Upper lobe of right lung (tissue), 1 donor: ENCODE data around the gene SIPA1L3. TPM values are rescaled to one million over a fixed set of nuclear protein-coding genes. Genes with fewer than 3 reads are reported as not detected.

Source experiments
- ATAC-seq: fragments of 200-7000 bp; cut with Tn5 transposase; one replicate; pipeline ENCODE4 v1.9.1; 2020; ENCODE audit warnings: mild to moderate bottlenecking, moderate library complexity
- DNase-seq: peaks from one replicate; pipeline ENCODE4 v3.0.0-alpha.2; 2020
- H3K27ac ChIP-seq: fragments of 200-600 bp; one replicate; pipeline ENCODE4 v1.8.0; 2022
- H3K27me3 ChIP-seq: fragments of 200-600 bp; one replicate; pipeline ENCODE4 v1.8.0; 2022; ENCODE audit warnings: mild to moderate bottlenecking
- H3K36me3 ChIP-seq: fragments of 200-600 bp; one replicate; pipeline ENCODE4 v1.8.0; 2022
- H3K4me1 ChIP-seq: fragments of 200-600 bp; one replicate; pipeline ENCODE4 v1.8.0; 2022
- H3K4me3 ChIP-seq: fragments of 200-600 bp; one replicate; pipeline ENCODE4 v1.8.0; 2022; ENCODE audit warnings: mild to moderate bottlenecking
- H3K9me3 ChIP-seq: fragments of 200-600 bp; one replicate; pipeline ENCODE4 v1.8.0; 2022
- intact Hi-C: fragments of 100-400 bp; cut with DNase I; formaldehyde crosslinking; loops from one replicate; pipeline ENCODE4 v1.11.0; 2022
- total RNA-seq: library from RNA; stranded (reverse); fragmentation: NEBNext Ultra II Directional; extraction: Animal tissue kit (Norgen Biotek cat#: 25700); gene quantifications from one replicate; pipeline ENCODE4 v1.2.1, GENCODE V29; 2021
- TF ChIP-seq, protein P1 (sequence below): fragments of 200-600 bp; IDR thresholded peaks from one replicate; pipeline ENCODE4 v1.8.0; 2022; ENCODE audit warnings: antibody characterized with exemption
- donor health status: DM: no; HTN: yes; CAD: no; lungs with severe emphysema.

Gene SIPA1L3
- total RNA-seq, 1 donor from 2014 or later: 66.3 TPM

DNA sequence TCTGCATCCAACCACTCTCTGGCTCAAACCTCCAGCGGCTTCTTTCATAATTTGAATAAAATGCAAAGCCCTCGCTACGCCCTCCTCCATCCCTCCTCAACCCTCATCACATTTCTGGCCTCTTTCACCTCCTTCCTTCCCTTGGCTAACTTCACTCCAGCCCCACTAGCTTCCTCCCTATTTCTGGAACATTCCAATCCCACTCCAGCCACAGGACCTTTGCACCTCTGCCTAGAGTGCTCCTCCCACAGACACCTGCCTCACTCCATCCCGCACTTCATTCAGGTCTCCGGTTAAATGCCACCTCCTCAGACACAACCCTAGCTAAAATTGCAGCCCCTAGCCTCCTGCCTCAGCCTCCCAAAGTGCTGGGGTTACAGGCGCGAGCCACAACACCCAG, 324.9 kb downstream of the SIPA1L3 start:
- H3K9me3 ChIP-seq: no peaks in the 10 kb centered on the region
- H3K27ac ChIP-seq: no peak overlapping the region
- ATAC-seq: no peak
- peaks cover 33% of the 10 kb centered on the region for H3K27me3 ChIP-seq
- intact Hi-C loops: no loop called here
- no peaks in the 10 kb centered on the region for H3K36me3 ChIP-seq
- no peak overlapping the region for H3K4me3 ChIP-seq
- TF ChIP-seq, protein P1, sequence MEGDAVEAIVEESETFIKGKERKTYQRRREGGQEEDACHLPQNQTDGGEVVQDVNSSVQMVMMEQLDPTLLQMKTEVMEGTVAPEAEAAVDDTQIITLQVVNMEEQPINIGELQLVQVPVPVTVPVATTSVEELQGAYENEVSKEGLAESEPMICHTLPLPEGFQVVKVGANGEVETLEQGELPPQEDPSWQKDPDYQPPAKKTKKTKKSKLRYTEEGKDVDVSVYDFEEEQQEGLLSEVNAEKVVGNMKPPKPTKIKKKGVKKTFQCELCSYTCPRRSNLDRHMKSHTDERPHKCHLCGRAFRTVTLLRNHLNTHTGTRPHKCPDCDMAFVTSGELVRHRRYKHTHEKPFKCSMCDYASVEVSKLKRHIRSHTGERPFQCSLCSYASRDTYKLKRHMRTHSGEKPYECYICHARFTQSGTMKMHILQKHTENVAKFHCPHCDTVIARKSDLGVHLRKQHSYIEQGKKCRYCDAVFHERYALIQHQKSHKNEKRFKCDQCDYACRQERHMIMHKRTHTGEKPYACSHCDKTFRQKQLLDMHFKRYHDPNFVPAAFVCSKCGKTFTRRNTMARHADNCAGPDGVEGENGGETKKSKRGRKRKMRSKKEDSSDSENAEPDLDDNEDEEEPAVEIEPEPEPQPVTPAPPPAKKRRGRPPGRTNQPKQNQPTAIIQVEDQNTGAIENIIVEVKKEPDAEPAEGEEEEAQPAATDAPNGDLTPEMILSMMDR: no peak
- H3K4me1 ChIP-seq: peaks cover 8% of the 10 kb centered on the region
- DNase-seq: no peak

DNA sequence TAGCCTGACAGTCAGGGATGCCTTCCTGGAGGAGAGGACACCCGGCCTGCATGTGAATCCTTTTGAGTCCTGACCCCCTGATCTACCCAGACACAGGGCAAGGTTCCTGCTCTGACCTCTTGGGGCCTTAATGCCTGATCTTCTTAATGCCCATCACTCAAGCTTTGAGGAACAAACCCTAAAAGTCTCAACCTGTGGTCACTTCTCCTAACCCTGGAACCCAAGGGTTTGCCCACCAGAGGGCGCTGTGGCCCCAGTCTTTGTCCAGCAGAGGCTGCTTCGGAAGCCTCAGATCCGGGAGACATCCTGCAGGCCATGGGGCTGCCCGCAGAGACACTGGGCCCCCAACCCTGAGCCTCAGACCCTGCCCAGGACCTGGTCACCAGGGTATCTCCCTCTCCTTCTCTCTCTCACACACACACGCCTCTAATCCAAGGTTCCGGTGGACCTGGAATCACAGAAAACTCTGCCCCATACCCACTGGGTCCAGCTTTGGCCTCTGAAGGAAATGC, 326.8 kb downstream of the SIPA1L3 start:
- Histone ChIP-seq H3K36me3 (no peaks in the 10 kb centered on the region), H3K4me1 (peaks cover 5% of the 10 kb centered on the region), H3K27ac (no peak overlapping the region), H3K4me3 (no peak overlapping the region), H3K27me3 (peaks cover 14% of the 10 kb centered on the region), H3K9me3 (no peaks in the 10 kb centered on the region)
- DNase-seq (peak; percentile 89), ATAC-seq (peak; percentile 88)
- TF ChIP-seq, protein P1: peak; percentile 82
- intact Hi-C loops: no loop called here

DNA sequence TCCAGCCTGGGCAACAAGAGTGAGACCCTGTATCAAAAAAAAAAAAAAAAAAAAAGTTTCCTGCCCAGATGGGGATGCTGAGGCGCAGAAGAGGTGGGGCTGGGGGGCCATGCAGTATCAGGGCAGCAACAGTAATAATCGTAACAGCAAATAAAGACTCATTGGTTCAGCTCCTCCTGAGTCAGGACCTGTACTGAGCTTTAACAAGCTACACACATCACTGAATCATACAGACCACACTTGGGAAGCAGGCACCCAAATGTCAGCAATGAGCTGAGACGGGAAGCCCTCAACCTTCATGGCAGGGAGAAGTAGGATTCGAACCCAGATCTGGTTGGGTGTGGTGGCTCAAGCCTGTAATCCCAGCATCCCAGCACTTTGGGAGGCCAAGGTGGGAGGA, 327.6 kb downstream of the SIPA1L3 start:
- H3K4me1 ChIP-seq: no peaks in the 10 kb centered on the region

DNA sequence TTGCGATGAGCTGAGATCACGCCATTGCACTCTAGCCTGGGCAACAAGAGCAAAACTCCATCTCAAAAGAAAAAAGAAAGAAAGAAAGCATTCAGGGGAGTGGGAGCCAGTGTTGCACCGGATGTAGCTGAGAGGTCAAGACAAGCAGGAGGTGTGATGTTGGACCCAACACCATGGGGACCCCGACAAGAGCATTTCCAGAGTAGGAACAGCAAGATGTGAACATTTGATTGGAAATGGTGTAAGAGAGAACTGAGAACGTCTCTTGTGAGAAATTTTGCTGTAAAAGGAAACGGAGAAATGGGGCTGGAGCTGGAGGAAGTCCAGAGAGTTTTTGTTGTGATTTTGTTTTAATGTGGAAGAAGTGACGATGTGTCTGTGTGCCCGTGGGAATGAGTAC, 332.8 kb downstream of the SIPA1L3 start:
- no peak for DNase-seq
- H3K27ac ChIP-seq: no peak overlapping the region
- no peaks in the 10 kb centered on the region for H3K4me1 ChIP-seq
- no peaks in the 10 kb centered on the region for H3K27me3 ChIP-seq
- intact Hi-C loops: loop anchor here (5.0 kb wide), 1 partner anchor 87 kb away; no protein-coding TSS in a partner anchor
- TF ChIP-seq, protein P1: no peak
- no peaks in the 10 kb centered on the region for H3K9me3 ChIP-seq
- ATAC-seq: no peak
- no peaks in the 10 kb centered on the region for H3K36me3 ChIP-seq
- no peak overlapping the region for H3K4me3 ChIP-seq

More for the DNA sequence above, 327.6 kb downstream of the SIPA1L3 start:
- Histone ChIP-seq H3K27ac (no peak overlapping the region), H3K36me3 (no peaks in the 10 kb centered on the region), H3K27me3 (peaks cover 8% of the 10 kb centered on the region), H3K9me3 (no peaks in the 10 kb centered on the region), H3K4me3 (no peak overlapping the region)
- ATAC-seq: no peak
- TF ChIP-seq, protein P1: no peak
- intact Hi-C loops: loop anchor here (5.0 kb wide), 1 partner anchor 93 kb away; no protein-coding TSS in a partner anchor
- DNase-seq: no peak

DNA sequence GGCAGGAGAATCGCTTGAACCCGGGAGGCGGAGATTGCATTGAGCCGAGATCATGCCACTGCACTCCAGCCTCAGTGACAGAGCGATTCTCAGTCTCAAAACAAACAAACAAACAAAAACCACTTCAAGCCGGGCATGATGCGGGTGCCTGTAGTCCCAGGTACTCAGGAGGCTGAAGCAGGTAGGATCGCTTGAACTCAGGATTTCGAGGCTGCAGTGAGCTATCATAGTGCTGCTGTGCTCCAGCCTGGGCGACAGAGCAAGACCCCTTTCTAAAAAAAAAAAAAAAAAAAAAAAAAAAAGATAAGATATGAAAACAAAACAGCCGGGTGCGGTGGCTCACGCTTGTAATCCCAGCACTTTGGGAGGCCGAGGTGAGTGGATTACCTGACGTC, 336.3 kb downstream of the SIPA1L3 start:
- Histone ChIP-seq H3K4me1 (peaks cover 4% of the 10 kb centered on the region), H3K27ac (no peak overlapping the region), H3K27me3 (no peaks in the 10 kb centered on the region), H3K9me3 (no peaks in the 10 kb centered on the region), H3K4me3 (no peak overlapping the region), H3K36me3 (no peaks in the 10 kb centered on the region)
- intact Hi-C loops: no loop called here
- ATAC-seq: no peak
- no peak for DNase-seq
- TF ChIP-seq, protein P1: no peak
